GM12801 (cell line): ENCODE data around the gene GNG12.

Source experiments
- TF ChIP-seq, protein P1 (sequence below): IDR thresholded peaks from one replicate; pipeline ENCODE4 v1.5.1; 2011; ENCODE audit warnings: control low read depth; ENCODE audit not compliant: insufficient read length; ENCODE audit errors: extremely low read depth

The GNG12 gene

DNA sequence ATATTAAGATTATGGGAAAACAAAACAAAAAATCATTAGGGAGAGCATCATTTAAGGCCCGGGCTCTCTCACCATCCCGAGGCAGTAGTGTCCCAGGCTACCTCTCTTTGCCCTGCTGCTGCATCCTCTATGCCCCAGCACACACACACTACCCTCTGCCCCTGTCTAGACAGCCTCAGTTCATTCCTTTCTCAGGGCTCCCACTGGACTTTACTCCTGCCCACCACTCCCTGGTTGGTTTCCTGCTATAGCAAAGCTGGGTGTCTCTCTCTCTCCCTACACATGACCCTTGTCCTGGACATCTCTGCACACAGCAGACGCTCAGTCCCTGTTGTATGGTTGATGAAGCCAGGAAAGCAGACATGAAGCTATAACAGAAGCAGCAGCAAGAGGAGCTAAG is 30.7 kb downstream of the GNG12 start:
- TF ChIP-seq, protein P1, sequence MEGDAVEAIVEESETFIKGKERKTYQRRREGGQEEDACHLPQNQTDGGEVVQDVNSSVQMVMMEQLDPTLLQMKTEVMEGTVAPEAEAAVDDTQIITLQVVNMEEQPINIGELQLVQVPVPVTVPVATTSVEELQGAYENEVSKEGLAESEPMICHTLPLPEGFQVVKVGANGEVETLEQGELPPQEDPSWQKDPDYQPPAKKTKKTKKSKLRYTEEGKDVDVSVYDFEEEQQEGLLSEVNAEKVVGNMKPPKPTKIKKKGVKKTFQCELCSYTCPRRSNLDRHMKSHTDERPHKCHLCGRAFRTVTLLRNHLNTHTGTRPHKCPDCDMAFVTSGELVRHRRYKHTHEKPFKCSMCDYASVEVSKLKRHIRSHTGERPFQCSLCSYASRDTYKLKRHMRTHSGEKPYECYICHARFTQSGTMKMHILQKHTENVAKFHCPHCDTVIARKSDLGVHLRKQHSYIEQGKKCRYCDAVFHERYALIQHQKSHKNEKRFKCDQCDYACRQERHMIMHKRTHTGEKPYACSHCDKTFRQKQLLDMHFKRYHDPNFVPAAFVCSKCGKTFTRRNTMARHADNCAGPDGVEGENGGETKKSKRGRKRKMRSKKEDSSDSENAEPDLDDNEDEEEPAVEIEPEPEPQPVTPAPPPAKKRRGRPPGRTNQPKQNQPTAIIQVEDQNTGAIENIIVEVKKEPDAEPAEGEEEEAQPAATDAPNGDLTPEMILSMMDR: no peak

DNA sequence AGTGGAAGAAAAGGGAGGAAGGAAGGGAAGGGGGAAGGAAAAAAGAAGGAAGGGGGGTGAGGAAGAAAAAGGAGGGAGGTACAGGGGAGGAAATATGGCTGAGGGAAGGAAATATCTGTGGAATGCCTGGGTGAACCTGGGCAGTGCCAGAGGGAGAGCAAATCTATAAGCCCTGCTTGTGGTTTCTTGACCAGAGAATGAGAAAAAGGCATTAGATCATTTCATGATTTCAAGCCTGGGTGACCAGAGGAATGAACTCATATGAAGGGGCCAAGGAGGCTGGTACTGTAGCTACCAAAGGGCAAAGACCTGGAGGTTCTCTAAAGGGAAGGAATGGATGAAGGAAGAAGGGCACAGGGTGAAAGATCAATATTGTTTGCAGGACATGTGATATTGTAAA is 31.4 kb downstream of the GNG12 start:
- TF ChIP-seq, protein P1: no peak

DNA sequence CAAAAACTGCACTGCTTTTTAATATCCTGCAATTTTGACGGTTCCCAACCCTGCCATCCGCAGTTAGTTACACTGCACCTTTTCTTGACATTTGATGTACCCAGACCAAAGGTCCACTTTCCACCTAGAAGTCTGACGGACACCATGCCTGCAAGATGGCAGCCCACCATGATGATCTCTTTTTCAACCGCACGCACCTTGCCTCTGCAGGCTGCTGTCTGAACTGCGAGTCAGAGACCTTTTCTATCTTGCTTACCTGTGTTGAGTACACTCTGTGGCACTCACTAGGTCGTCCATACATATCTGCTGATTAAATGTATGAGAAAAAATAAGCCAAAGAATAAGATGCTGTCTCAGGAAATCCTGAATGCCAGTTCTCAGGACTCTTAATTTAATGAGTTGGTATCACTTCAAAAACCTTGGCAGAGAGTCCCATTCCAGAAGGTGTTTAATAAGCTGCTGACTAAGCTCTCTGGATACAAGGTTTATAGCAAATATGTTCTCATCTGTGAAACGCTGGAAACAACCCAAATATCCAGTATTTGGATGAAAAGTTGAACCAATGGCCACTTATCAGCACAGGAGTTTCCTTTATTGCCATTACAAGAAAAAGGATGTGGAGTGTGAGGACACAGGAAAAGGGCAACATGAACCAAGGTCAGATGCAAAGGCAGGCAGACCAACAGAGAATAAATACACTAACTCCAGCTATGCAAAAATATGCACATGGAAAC is 37.9 kb downstream of the GNG12 start:
- TF ChIP-seq, protein P1: no peak

DNA sequence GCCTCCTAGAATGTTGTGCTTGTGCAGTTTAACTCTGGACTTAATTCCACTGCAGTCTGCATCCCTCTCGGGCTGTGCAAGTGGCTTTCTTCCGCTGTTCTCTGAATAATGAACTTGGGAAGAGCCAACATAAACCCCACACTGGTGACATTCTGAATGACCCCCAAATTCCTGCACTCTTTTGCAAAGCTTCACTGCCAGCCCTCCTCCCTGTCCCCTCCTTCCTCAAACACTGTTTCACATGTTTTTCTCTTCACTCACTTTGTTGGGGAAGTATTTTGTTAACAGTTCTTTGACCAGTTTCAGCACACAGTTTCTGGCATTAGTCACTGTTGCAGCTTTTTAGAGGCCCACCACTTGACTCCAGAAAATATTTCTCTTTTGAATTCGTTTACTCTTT is 39.7 kb downstream of the GNG12 start:
- TF ChIP-seq, protein P1: no peak

DNA sequence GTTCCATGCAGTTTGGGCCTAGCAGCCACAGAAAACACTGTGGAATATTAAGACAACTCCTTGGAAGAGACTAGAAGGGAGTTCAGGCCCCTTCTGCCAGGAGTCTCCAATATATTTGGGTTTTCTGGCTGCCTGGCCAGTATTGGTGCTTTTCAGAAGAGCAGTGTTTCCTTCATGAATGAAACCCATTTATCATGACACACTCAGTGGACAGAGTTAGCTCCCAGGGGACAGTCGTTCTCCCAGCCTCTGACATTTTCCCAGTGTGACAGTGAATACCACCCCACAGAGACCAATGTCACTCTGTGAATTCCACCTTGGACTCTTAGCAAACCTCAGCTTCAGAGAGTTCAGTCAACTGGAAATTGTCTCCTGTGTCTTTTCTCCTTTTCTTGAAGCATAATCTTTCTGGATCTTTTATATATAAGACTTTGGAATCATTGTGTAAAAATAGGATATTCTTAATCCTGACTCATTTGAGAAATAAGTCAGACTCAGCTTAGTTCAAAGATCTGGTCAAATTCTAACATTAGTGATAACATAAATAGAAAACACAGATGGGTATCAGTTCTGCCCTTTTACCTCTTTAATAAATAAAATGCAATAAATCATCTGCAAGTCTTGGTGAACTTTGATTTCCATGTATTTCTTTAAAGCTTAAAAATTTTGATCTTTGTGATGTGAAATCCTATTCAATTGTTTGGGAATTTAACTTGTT is 40.4 kb downstream of the GNG12 start:
- TF ChIP-seq, protein P1: no peak

DNA sequence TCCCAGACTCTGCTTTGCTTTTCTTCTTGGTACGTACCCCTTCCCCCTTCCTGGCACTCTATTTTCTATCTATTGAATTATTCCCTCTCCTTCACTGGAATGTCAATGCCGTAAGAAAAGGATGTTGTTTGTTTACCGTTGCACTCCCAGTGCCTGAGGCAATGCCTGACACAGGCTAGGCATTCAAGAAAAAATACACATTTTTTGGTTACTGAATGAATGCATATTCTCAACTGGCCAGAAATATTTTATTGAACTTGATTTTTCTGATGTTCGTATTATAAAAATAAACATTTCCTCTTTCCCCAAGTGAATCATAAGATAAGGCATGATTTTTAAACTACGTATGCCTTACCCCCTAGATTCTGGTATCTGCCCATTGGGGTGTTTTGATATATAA is 41.2 kb downstream of the GNG12 start:
- TF ChIP-seq, protein P1: no peak

DNA sequence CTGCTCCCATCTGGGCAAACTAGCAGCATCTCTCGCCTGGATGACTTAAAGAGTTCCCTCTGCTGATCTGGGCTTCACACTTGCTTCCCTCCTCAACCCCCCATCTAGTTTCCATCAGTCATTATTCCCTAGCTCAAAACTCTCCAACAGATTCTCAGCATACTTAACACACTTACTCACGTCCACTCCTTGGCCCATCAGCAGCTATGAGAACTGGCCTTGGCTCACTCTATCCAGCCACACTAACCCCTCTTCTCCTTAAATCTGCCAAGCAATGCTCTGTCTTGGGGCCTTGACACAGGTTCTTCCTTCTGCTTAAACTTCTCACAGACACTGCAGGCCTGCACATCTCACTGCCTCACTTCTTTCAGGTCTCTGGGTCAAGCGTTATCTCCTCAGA is 41.6 kb downstream of the GNG12 start:
- TF ChIP-seq, protein P1: no peak
